ENCODE results near the gene AVP. TPM values are rescaled to one million over a fixed set of nuclear protein-coding genes. Genes with fewer than 3 reads are reported as not detected.

Gene AVP
- total RNA-seq, 2 donors from 2014 or later: not detected

GRCh38 chr20:3103369-3104032 is 19.0 kb upstream of the AVP start:
- no peak for TF ChIP-seq CTCF (IDR thresholded peaks at IDR 0.05)
- H3K27me3 ChIP-seq (replicated peaks; ENCODE audit: insufficient read depth): no peaks in the 10 kb centered on the region
- H3K27ac ChIP-seq: no peak overlapping the region
- H3K9me3 ChIP-seq: no peaks in the 10 kb centered on the region
- H3K36me3 ChIP-seq: peaks cover 3% of the 10 kb centered on the region
- no peaks in the 10 kb centered on the region for H3K4me1 ChIP-seq (ENCODE audit: control insufficient read depth in 1 of 2, low read depth in 2 of 2)
- ATAC-seq (ENCODE audit: insufficient number of reproducible peaks, low FRiP score, low read depth): no peak
- H3K4me3 ChIP-seq: no peak overlapping the region
- DNase-seq (ENCODE audit: low spot score): no peak

DNA sequence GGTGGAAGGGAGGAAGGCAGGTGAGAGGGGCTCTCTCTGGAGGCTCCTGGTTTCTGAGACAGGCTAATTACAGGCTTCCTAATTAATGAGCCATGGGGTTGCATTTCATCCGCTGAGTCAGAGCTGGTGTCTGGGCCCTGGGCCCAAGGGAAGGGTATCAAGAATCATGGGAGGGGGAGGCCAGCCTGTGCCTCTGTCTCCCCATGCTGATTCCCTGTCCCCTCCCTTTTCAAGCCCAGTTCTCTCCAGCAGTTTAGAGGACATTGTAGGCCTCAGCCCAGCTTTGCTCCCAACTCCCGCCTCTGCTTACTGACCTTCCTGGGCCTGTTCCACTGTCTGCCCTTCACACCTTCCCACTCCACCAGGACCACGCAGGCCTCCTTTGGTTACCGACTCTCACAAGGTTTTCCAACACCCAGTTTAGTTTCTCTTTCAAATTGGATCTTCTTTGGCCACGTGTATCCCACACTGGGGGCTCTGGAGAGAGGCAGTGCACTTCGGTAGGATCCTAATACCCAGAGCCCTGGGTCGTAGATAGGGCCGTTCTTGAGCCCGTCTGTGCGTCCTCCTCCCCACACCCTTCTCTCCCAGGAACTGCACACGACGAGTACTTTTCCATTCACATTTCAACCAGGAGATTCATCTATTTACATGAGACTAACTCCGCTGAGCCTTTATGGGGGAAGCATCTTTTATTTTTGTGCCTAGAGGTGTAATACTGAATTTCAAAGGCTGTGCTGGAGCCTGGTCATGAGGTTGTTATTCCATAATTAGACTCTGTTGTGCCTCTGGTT is 18.2 kb upstream of the AVP start:
- H3K4me1 ChIP-seq (ENCODE audit: control insufficient read depth in 1 of 2, low read depth in 2 of 2): no peaks in the 10 kb centered on the region
- H3K9me3 ChIP-seq: no peaks in the 10 kb centered on the region
- H3K27ac ChIP-seq: no peak overlapping the region
- ATAC-seq (ENCODE audit: insufficient number of reproducible peaks, low FRiP score, low read depth) (no peak), DNase-seq (ENCODE audit: low spot score) (no peak)
- H3K27me3 ChIP-seq (replicated peaks; ENCODE audit: insufficient read depth): no peaks in the 10 kb centered on the region
- no peaks in the 10 kb centered on the region for H3K36me3 ChIP-seq
- no peak overlapping the region for H3K4me3 ChIP-seq
- no peak for TF ChIP-seq CTCF (IDR thresholded peaks at IDR 0.05)

- TF ChIP-seq CTCF (IDR thresholded peaks at IDR 0.05): no peak
- H3K9me3 ChIP-seq: no peaks in the 10 kb centered on the region
- no peak overlapping the region for H3K27ac ChIP-seq
- H3K27me3 ChIP-seq (replicated peaks; ENCODE audit: insufficient read depth): no peaks in the 10 kb centered on the region
- no peaks in the 10 kb centered on the region for H3K4me1 ChIP-seq (ENCODE audit: control insufficient read depth in 1 of 2, low read depth in 2 of 2)
- no peak overlapping the region for H3K4me3 ChIP-seq
- no peaks in the 10 kb centered on the region for H3K36me3 ChIP-seq
- ATAC-seq (ENCODE audit: insufficient number of reproducible peaks, low FRiP score, low read depth) (no peak), DNase-seq (ENCODE audit: low spot score) (no peak)
These were observed 17.4 kb upstream of the AVP start for GRCh38 chr20:3101737-3102574.

- Histone ChIP-seq H3K4me3 (no peak overlapping the region), H3K36me3 (no peaks in the 10 kb centered on the region), H3K4me1 (ENCODE audit: control insufficient read depth in 1 of 2, low read depth in 2 of 2) (no peaks in the 10 kb centered on the region), H3K27me3 (replicated peaks; ENCODE audit: insufficient read depth) (no peaks in the 10 kb centered on the region), H3K27ac (no peak overlapping the region), H3K9me3 (no peaks in the 10 kb centered on the region)
- ATAC-seq (ENCODE audit: insufficient number of reproducible peaks, low FRiP score, low read depth) (no peak), DNase-seq (ENCODE audit: low spot score) (no peak)
- no peak for TF ChIP-seq CTCF (IDR thresholded peaks at IDR 0.05)
These were observed 16.7 kb upstream of the AVP start for GRCh38 chr20:3101251-3101650.

DNA sequence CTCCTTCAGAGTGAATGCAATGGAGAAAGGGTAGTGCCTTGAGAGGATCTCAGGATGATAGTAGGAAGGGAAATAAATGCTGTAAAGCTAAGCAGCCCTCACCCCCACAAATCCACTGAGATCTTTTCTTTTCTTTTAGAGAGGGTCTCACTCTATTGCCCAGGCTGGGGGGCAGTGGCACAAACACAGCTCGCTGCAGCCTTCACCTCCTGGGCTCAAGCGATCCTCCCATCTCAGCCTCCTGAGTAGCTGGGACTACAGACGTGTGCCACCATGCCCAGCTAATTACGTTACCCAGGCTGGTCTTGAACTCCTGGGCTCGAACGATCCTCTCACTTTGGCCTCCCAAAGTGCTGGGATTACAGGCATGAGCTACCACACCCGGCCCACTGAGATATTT is 16.0 kb upstream of the AVP start:
- Histone ChIP-seq H3K27me3 (replicated peaks; ENCODE audit: insufficient read depth) (no peaks in the 10 kb centered on the region), H3K4me1 (ENCODE audit: control insufficient read depth in 1 of 2, low read depth in 2 of 2) (no peaks in the 10 kb centered on the region), H3K4me3 (no peak overlapping the region), H3K9me3 (no peaks in the 10 kb centered on the region), H3K36me3 (no peaks in the 10 kb centered on the region), H3K27ac (no peak overlapping the region)
- TF ChIP-seq CTCF (IDR thresholded peaks at IDR 0.05): no peak
- DNase-seq (ENCODE audit: low spot score) (no peak), ATAC-seq (ENCODE audit: insufficient number of reproducible peaks, low FRiP score, low read depth) (no peak)
